Amniotic epithelial cell (primary cell): ENCODE data around the gene AQP12B.
"Not testable (repeated sequence)": the region's sequence is repeated elsewhere in the genome, so short reads cannot be mapped to it uniquely, and the experiment has no call there.

ENCODE experiments used
- DNase-seq: peaks from one replicate; pipeline ENCODE4 v3.0.0-alpha.2; 2010; ENCODE audit warnings: low read depth

AQP12B gene

DNA sequence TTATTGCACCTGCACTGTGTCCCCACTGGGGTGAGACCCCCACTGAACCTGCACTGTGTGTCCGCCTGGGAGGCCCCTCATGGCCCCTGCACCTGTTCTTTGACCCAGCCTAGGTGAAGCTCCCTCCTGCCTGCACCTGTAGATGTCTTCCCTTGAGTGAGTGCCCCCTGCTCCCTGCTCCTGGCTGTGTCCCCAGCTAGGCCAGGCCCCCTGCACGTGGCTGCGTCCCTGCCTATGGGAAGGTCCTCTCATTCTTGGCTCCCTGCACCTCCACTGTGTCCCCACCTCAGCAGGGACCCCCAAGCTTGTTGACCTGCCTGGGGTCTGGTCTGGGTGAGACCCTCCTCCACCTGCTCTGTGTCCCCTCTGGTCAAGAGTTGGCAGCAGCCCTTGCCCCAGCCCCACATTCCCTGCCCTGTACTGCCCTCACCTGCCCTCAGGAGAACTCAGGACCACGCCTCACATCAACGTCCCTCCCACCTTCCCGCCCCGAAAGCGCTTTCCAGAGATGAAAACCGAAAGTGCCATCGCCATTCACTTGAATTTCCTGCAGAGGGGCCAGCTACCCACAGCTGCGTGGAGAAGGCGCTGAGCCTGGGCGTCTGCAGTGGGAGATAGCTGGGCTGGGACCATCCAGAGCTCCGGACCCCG, 769 bp upstream of the AQP12B start:
- not testable (repeated sequence) for DNase-seq

DNA sequence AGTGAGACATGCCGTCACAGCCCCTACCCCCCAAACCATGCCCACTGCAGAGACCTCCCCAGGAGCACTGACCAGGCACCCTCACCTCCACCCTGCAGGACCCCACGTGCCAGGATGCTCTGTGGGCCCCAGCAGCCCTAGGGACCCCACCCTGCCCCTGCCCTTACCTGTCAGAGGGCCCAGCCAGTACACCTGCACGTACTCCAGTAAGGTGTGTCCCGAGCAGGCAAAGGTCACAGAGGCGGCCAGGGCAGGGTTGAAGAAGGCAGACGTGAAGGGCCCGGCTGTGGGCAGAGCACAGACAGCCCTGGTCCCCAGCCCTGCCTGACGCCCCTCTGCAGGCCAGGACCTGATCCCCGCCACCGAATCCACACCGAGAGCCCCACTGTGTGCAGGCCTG, 2.5 kb downstream of the AQP12B start:
- DNase-seq: not testable (repeated sequence)

DNA sequence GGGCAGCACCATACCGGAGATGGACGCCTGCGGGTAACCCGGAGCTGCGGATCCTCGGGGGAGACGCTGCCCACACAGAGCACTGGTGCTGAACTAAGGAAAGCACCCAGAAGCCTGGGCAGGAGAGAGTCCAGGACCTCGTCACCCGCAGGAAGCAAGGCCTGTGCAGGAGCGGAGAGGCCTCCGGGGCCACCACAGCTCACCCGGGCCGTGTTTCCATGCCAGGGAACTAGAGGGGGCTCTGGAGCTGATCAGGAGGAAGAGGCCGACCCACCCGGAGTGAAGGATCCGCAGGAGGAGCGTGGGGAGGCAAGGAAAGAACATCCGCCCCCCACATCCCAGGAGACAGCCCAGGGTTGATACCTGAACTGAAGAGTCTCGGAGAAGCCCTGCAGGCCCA, 3.8 kb downstream of the AQP12B start:
- DNase-seq: not testable (repeated sequence)

DNA sequence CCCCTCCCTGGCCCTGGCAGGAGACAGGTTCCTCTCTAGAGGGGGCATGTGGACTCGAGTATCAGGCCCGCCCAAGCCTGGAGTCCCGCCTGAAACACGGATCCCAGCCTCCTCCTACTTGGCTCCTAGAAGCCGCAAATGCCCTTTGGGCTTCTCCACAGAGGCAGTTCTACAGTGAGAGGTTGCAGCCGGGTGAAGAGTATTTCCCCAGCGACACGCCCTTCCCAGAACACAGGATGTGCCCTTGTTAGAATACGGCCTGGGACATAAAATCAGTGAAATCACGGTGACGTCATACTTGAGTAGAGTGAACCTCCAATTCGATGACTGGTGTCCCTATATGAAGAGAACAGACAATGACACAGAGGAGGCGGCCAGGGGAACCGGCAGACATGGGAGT, 4.6 kb downstream of the AQP12B start:
- DNase-seq: not testable (repeated sequence)

DNA sequence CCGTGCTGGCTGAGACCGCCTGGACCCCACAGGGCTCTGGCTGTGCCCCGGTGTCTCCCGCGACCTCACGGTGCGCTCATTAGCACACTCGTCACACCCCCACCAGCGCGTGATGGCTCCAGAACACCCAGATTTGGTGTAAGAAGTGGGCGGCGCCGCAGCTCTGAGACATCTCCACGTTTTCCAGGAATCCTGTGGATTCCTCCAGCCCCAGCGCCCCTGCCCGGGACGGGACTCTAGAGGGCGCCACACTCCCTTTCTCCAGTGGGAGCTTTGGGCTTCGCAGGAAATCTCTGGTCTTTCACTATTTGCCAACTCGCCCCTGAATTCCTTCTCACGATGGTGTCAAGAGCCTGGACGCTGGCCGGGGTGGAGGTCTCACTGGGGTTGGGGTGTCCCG, 7.3 kb downstream of the AQP12B start:
- DNase-seq: not testable (repeated sequence)

DNA sequence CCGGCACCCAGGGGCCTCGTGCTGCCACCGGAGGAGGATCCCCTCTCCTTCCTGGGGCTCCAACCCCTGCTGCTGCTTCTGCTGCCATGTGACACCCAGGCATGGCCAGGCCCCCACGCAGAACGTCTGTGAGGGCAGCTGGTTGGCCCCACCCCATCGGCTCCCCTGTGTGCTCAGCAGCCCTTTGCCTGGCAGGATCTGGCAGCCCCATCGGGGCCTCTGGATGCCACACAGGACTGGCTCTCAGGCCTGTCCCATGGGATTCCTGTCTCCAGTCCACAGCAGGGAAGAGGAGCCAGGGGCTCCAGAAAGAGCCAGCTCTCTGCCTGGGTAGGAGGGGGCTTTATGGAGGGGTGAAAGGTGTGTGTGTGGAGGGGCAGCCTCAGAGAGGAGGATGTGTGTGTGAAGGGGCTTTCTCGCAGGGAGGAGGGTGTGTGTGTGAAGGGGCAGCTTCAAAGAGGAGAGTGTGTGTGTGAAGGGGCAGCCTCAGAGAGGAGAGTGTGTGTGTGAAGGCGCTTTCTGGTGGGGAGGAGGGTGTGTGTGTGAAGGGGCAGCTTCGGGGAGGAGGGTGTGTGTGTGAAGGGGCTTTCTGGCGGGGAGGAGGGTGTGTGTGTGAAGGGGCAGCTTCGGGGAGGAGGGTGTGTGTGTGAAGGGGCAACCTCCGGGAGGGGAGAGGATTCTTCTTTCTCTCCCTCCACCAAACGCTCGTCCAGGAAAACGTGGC, 8.1 kb downstream of the AQP12B start:
- DNase-seq: not testable (repeated sequence)

DNA sequence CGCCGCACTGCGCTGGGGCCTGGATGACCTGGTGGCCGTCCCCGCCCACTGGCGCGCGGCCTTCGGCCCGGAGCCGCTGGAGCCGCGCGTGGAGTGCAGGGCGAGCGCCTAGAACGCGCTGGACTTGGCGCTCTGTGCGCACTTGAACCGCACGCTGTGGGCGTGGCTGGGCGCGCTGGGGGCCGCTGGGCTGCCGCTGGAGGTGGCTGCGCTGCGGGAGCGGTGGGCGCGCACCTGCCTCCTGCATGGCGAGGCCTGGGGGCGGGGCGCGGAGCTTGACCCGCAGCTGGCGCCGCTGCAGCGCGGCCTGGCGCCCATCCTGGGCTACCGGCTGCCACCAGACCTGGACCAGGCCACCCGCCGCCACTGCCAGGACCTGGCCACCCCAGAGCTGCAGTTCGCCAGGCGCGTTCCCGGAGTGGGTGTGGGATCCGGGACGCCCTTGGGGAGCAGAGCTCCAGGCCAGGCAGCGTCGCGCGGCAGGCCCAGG, 9.9 kb downstream of the AQP12B start:
- no peak for DNase-seq

DNA sequence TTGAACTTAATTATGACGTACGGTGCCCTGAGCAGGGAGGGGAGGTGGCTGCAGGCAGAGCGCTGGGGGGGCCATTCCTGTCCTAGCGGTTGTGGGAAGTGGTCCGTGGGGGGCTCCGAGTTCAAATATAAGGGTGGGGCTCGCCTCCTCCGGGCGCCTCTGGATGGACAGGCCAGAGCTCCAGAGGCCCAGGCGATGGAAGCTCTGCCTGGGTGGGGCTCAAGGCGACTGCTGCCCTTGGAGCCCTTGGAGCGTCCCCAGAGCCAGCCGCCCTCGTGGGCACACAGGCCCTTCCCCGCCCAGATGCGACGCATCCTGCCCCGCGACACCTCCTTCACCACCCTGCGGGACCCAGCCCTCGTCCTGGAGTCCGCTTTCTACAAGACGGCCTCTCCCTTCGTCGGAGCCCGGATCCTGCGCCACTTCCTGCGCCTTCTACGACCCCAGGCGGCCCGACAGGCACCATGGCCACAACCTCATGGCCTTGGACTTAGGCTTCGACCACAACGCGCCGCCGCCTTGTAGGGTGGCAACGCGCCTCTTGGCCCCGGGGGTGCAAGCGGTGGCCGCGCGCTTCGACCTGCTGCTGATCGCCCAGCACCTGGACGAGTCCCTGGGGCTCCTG, 10.5 kb downstream of the AQP12B start:
- no peak for DNase-seq

DNA sequence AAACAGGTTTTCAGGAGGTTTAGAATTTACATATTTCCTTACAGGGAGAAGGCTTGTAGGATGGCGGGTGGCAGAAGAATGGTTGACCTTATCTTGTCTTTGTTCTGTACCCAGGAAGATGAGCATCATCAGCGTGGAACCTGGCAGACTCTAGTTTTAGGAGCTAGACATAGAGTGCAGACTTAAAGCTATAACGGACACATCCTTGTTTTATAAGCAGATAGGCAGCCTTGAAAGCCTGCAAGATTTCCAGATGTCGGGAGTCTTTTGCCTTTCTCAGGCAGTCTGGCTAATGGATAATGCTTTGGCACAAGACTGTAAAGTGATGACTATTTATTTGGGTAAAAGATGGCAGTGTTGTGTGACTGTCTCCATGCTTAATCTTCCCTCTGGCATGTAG, 11.7 kb downstream of the AQP12B start:
- DNase-seq: no peak

DNA sequence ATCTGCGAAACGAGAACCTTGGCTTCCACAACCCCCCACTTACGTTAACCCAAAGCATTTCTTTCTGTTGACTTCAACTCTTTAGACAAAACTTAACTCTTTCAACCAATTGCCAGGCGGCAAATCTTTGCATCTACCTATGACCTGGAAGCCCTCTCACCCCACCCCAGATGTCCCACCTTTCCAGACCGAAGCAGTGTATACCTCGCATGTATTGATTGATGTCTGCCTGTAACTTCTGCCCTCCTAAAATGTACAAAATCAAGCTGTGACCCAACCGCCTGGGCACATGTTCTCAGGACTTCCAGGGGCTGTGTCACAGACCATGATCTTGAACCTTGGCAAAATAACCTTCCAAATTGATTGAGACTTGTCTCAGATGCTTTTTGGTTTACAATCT, 12.3 kb downstream of the AQP12B start:
- no peak for DNase-seq

DNA sequence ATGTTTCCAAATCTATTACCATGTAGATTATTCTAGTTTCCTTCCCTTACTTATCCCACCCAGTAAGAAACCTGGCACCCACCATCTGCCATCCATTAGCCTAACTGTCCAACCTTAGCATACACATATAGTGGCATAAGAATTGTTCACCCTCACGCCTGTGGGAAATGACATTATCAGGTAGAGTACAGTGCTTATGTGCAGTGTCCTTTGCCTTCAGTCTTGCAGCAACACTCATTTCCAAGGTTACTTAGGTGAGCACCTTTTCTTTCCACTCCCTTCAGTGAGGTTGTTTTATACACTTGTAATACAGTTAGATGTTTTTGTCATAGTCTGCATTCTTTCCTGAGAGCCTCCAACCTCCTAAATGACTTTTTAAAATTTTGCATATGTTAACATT, 18.1 kb downstream of the AQP12B start:
- no peak for DNase-seq

DNA sequence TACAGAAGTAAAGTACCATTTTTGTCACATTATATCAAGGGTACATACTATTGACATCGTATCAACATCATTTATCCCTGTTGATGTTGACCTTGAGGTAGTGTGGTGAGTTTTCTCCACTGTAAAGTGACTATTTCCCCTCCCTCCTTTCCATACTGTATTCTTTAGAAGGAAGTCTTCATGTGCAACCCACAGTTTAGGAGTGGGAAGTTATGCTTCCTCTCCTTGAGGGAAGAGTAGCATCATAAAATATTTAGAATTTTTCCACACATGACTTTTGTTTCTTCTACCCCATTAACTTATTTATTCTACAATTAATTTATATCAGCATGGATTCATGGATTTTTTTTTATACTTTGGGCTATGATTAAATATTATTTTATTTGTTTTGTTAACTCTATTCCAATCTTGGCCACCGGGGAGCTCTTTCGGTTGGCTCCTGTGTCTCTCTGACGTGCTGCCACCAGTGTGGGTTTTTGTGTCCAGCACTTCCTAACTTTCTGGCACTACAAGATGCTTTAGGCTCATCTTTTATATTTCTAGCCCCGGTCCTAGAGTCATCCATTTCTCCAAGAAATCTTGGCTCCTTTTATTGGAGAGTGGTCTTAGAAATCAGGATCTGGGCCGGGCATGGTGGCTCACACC, 19.0 kb downstream of the AQP12B start:
- DNase-seq: no peak

DNA sequence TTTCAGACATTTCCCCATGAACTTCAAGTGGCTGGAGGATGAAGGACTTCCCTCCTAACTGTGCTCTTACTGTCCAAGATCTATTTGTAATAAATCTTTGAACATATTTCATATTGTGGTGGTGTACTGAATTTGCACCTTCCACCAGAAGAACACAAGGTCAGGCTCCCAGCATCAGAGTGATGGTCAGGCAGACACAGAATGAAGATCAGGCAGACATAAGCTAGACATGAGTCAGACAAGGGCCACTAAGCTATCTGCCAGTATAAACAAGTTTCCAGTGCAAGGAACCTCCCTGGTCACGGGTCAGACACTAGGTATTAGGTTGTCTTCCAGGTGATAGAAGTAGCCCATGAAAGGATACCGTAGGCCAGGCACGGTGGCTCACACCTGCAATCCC, 20.0 kb downstream of the AQP12B start:
- peak; percentile 14 for DNase-seq

DNA sequence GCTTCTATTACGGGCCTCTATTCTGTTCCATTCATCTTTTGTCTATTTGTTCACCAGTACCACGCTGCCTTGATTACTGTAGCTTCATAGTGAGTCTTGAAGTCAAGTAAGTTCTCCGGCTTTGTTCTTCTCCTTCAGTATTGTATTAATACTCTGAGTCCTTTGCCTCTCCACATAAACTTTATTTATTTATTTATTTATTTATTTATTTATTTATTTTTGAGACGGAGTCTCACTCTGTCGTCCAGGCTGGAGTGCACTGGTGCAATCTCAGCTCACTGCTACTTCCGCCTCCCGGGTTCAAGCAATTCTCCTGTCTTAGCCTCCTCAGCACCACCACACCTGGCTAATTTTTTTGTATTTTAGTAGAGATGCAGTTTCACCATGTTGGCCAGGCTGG, 22.8 kb downstream of the AQP12B start:
- DNase-seq: not testable (repeated sequence)

DNA sequence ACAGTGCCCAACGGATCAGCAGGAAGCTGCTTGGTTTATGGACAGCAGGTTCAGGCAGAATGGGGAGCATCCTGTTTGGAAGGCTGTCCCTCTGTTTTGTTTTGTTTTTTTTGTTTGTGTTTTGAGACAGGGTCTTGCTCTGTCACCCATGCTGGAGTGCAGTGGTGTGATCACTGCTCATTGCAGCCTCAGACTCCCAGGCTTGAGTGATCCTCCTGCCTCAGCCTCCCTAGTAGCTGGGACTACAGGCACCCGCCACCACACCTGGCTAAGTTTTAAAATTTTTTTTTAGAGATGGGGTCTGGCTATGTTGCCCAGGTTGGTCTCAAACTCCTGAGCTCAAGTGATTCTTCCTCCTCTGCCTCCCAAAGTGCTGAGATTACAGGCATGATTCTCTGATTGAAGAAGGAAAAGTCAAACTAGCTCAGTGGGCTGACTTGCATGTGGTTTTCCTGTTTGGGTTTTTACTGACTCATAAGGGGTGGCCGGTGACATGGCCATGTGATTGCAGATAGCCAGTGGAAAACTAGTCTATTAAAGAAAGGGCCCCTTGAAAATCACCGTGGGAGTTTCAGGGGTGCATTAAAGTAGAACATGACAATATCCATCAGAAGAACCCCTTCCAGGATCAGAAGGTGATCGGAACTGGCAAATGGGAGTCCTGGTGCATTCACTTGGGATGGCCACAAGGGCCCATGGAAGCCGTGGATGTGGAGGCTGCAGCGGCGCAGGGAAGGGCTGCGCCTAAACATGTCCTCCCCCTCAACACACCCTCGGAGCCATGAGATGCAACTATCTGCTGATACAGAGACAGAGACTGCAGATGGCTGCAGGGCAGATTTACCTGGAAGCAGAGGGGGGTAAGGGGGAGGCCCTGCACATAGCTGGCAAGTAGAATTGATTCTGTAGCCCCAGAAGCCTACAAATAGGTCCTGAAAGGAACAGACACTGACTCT, 26.5 kb downstream of the AQP12B start:
- DNase-seq: peak; percentile 18

DNA sequence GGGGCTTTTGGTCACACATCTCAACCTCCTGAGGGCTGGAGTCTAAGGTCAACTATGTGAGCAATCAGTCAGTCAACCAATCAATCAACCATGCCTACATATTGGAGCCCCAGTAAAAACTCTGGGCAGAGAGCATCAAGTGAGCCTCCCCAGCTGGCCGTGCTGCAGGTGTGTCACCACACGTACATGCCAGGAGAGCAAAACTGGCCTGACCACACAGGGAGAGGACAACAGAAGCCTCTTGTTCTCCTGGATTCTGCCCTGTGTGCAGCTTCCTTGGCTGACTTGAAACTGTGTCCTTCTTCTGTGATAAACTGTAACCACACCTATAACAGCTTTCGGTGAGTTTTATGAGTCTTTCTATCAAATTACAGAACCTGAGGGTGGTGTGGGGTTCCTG, 31.5 kb downstream of the AQP12B start:
- no peak for DNase-seq

DNA sequence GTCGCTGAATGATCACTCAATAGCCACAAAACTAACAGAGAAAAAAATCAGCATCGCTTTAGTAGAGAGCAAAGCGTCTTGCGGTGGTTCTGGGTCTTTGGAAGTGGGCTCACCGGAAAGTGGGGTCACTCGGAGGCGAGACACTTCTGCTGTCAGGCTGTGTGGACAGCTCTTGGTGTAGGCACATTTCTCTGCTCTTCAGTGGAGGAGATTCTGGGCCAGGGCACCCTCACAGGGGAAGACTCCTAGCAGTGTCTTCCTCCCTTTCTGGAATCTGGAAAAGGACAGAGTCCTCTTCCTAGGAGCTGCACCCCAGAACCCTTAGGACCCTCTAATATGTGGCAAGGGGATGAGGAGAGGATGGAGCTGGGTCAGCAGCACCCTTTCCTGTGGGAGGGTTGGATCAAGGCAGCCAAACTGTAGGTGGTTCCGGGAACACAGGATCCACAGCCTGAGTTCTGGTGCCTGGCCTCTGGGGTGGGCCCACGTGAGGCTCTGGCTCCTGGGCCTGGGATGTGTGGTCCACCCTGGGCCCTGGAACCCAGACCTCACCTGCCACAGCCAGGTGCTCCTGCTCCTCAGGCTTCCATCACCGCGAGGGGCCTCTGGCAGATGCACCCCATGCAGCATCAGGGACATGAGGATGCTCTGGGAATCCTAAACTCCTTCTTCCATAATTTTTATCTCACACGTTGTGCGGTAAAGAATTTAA, 32.3 kb downstream of the AQP12B start:
- DNase-seq: no peak

DNA sequence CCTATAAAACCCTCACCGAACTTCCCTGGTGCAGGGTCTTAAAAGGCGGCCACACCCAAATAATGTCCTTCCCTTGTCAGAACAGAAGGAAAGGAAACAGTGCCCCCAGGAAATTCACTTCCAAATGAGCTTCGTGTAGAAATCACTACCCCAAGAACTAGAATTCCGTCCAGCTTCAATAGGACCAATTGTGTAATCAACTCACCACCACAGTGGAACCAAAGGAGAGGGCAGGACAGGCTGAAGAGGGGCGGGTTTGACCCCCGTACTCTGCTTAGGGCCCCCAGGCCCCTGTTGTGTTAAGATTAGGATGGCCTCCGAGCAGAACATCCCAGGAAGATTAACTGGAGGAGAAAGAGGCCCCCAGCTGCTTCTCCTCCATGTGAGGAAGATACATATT, 33.4 kb downstream of the AQP12B start:
- no peak for DNase-seq

DNA sequence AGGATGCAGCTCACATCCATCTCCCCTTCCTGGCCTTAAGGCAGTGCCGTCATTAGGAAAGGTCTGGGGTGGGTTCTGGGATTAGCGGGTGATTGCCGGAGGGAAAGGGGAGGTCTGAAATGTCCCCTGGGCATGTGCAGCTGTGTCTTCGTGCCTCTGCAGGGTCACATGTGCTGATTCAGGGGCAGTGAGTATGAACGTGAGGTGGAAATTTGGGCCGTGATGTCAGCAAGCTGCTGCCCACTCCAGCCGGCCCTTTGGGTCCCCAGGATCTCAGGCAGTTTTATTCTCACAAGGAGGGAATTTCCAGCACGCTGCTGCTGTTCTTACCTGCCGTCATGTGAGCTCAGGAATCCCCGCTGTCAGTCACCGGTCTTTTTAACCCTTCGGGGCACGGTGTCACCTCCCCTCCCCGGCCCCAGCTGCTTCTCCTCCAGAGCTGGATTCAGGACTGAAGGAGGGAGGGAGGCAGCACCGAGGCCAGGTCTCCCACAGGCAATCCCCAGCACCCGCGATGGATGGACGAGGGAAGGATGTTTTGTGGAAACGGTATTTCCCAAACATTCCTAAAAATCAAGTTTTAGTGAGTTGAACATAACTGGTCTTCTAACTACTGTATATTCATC, 33.9 kb downstream of the AQP12B start:
- DNase-seq: no peak

DNA sequence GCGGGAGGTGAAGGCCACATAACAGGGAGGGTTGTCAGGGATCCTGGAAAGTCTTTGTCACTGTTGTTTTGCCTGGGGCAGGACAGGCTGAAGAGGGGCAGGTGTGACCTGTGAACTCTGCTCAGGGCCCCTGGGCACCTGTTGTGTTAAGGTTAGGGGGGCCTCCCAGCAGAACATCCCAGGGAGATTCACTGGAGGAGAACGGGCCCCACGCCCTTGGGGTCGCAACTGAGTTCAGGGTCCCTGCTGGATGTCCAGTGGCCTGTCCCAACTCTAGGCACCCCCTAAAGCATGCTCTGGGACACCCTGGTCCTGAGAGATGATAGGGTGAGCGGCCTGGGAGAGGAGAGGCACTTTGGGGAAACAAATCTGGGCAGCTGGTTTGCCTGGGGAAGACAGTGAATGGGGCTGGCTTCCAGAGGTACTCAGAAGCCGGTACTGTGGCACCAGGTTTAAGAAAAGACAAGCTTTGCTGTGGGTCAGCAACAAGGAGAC, 34.5 kb downstream of the AQP12B start:
- no peak for DNase-seq
